ENCODE results near the gene SMARCA2.

The SMARCA2 gene

GRCh38 chr9:2015581-2016407 lies 647 bp downstream of the SMARCA2 start:
- DNase-seq (ENCODE audit: low read depth, low spot score), result no peak

GRCh38 chr9:2016408-2017330 lies 1.5 kb downstream of the SMARCA2 start:
- DNase-seq (ENCODE audit: low read depth, low spot score), result peak; percentile 31

GRCh38 chr9:2017331-2018161 lies 2.4 kb downstream of the SMARCA2 start:
- DNase-seq (ENCODE audit: low read depth, low spot score), result no peak

- no peak for DNase-seq (ENCODE audit: low read depth, low spot score)
Observed at GRCh38 chr9:2018162-2018643, 3.1 kb downstream of the SMARCA2 start.

- DNase-seq (ENCODE audit: low read depth, low spot score), result no peak
Observed at GRCh38 chr9:2018764-2019558, 3.8 kb downstream of the SMARCA2 start.

- no peak for DNase-seq (ENCODE audit: low read depth, low spot score)
Observed at GRCh38 chr9:2019723-2020122, 4.6 kb downstream of the SMARCA2 start.

- DNase-seq (ENCODE audit: low read depth, low spot score), result no peak
Observed at GRCh38 chr9:2021731-2022130, 6.6 kb downstream of the SMARCA2 start.

GRCh38 chr9:2022560-2022959 lies 7.4 kb downstream of the SMARCA2 start:
- no peak for DNase-seq (ENCODE audit: low read depth, low spot score)

GRCh38 chr9:2023042-2023441 lies 7.9 kb downstream of the SMARCA2 start:
- DNase-seq (ENCODE audit: low read depth, low spot score), result no peak

- DNase-seq (ENCODE audit: low read depth, low spot score), result no peak
Observed at GRCh38 chr9:2023532-2023931, 8.4 kb downstream of the SMARCA2 start.

GRCh38 chr9:2024888-2025782 lies 10.0 kb downstream of the SMARCA2 start:
- DNase-seq (ENCODE audit: low read depth, low spot score), result no peak

- DNase-seq (ENCODE audit: low read depth, low spot score), result no peak
Observed at GRCh38 chr9:2026220-2026997, 11.3 kb downstream of the SMARCA2 start.

- no peak for DNase-seq (ENCODE audit: low read depth, low spot score)
Observed at GRCh38 chr9:2027543-2028160, 12.5 kb downstream of the SMARCA2 start.

GRCh38 chr9:2028888-2029287 lies 13.7 kb downstream of the SMARCA2 start:
- DNase-seq (ENCODE audit: low read depth, low spot score), result no peak

- no peak for DNase-seq (ENCODE audit: low read depth, low spot score)
Observed at GRCh38 chr9:2029666-2030170, 14.6 kb downstream of the SMARCA2 start.

- no peak for DNase-seq (ENCODE audit: low read depth, low spot score)
Observed at GRCh38 chr9:2032234-2032633, 17.1 kb downstream of the SMARCA2 start.

GRCh38 chr9:2036844-2037243 lies 21.7 kb downstream of the SMARCA2 start:
- no peak for DNase-seq (ENCODE audit: low read depth, low spot score)
